H1 (cell line): Measurements from ENCODE around the gene OR10H5. TPM values are rescaled to one million over a fixed set of nuclear protein-coding genes. Genes with fewer than 3 reads are reported as not detected.

ENCODE experiments used
- CHD7 ChIP-seq: fragments of 300-600 bp; sonication (generic); IDR thresholded peaks from 2 replicates; pipeline ENCODE4 v1.7.1; 2012; ENCODE audit warnings: low read length, moderate library complexity, mild to moderate bottlenecking, inconsistent platforms; ENCODE audit not compliant: insufficient replicate concordance
- CREB1 ChIP-seq: IDR thresholded peaks from 2 replicates; pipeline ENCODE4 v1.6.1; 2012; ENCODE audit warnings: inconsistent platforms
- CTBP2 ChIP-seq: IDR thresholded peaks from 2 replicates; pipeline ENCODE4 v1.7.0; 2011; ENCODE audit warnings: borderline replicate concordance, mild to moderate bottlenecking, moderate library complexity, mixed read lengths, low read length; ENCODE audit not compliant: insufficient read depth, insufficient read length
- NANOG ChIP-seq: IDR thresholded peaks from 2 replicates; pipeline ENCODE4 v1.6.1; 2011; ENCODE audit warnings: low read length, low read depth, mild to moderate bottlenecking, inconsistent platforms; ENCODE audit not compliant: insufficient read depth, poor library complexity, severe bottlenecking
- TCF12 ChIP-seq: IDR thresholded peaks from 2 replicates; pipeline ENCODE4 v1.6.1; 2011; ENCODE audit warnings: low read depth, mild to moderate bottlenecking, low read length
- polyA plus RNA-seq, 7 experiments: library from polyadenylated mRNA; depleted of rRNA in 3 of 7; stranded (reverse) in 5 of 7; unstranded in 2 of 7; fragments of >200 nt in 5 of 7; fragments of 200-250 nt in 2 of 7; gene quantifications; 1 replicate in 5 of 7; 2 replicates in 1 of 7; 4 replicates in 1 of 7; pipeline versions ENCODE4 v1.2.1 to v1.2.3, GENCODE V29; 2011 to 2013; ENCODE audit warnings: missing spikeins in 2 of 7, mixed read lengths in 2 of 7
- total RNA-seq: library from RNA; stranded (reverse); fragmentation: NEBNext Ultra II Directional; extraction: Animal tissue kit (Norgen Biotek cat#: 25700); gene quantifications from 2 replicates; pipeline ENCODE4 v1.2.1, GENCODE V29; 2021

The OR10H5 gene
- total and polyA plus RNA-seq, 2 of the 8 experiments (the other 6 are each of a cell fraction or from before 2014, with no cell fraction given) = not detected

- TF ChIP-seq CHD7 = no peak
- no peak for TF ChIP-seq TCF12
- no peak for TF ChIP-seq CREB1
- no peak for TF ChIP-seq NANOG
- TF ChIP-seq CTBP2 = no peak
- TF ChIP-seq, all 59 proteins: peak for 0
Observed at GRCh38 chr19:15846923-15847322, 59.5 kb downstream of the OR10H5 start (continued).
